ENCODE measurements around the gene MICALL2. TPM values are rescaled to one million over a fixed set of nuclear protein-coding genes. Genes with fewer than 3 reads are reported as not detected.
A peak's percentile ranks its signal among the peaks of the same experiment; 100 is the strongest.

The MICALL2 gene
- total and polyA plus RNA-seq, 12 donors, result 7.9 to 1,057 (median 77.7) TPM

DNA sequence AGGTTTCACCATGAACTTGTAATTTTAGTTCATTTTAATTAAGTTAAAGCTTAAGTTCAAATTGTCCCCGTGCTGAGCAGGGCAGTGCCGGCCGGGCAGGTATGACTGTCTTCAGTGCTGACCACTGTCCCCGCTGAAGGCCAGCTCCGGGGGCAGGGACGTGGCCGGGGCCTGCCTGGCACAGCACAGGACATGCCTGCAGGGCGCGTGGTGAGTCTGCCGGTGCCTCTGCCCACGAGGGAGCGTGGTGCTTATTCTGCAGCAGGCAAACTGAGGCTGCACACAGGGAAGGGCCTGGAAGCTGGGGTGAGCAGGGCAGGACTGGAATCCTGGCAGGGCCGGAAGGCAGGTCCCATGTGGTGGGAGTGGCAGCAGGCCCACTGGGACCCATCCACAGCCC is 9.8 kb downstream of the MICALL2 start:
- Histone ChIP-seq H3K4me1 (replicated peaks in 1 of 2) (peaks cover 4 to 35% of the 10 kb centered on the region in 2 donors), H3K36me3 (replicated peaks in 1 of 2) (peaks cover 0 to 8% of the 10 kb centered on the region in 2 donors), H3K27me3 (no peaks in the 10 kb centered on the region), H3K9me3 (replicated peaks in 1 of 3) (no peaks in the 10 kb centered on the region), H3K4me3 (no peak overlapping the region), H3K27ac (peak overlapping the region in 1 of 5 donors; percentile 34)
- intact Hi-C loops (cut with DNase I), result no loop called here
- no peak for DNase-seq
- TF ChIP-seq POLR2A (IDR thresholded peaks at IDR 0.05), result no peak
- TF ChIP-seq, protein P1, sequence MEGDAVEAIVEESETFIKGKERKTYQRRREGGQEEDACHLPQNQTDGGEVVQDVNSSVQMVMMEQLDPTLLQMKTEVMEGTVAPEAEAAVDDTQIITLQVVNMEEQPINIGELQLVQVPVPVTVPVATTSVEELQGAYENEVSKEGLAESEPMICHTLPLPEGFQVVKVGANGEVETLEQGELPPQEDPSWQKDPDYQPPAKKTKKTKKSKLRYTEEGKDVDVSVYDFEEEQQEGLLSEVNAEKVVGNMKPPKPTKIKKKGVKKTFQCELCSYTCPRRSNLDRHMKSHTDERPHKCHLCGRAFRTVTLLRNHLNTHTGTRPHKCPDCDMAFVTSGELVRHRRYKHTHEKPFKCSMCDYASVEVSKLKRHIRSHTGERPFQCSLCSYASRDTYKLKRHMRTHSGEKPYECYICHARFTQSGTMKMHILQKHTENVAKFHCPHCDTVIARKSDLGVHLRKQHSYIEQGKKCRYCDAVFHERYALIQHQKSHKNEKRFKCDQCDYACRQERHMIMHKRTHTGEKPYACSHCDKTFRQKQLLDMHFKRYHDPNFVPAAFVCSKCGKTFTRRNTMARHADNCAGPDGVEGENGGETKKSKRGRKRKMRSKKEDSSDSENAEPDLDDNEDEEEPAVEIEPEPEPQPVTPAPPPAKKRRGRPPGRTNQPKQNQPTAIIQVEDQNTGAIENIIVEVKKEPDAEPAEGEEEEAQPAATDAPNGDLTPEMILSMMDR (IDR thresholded peaks at IDR 0.05), result no peak
- WGBS, 4 donors, result 70 to 89% (median 83%) methylated on average over 10 to 13 of the region's 13 CpGs

DNA sequence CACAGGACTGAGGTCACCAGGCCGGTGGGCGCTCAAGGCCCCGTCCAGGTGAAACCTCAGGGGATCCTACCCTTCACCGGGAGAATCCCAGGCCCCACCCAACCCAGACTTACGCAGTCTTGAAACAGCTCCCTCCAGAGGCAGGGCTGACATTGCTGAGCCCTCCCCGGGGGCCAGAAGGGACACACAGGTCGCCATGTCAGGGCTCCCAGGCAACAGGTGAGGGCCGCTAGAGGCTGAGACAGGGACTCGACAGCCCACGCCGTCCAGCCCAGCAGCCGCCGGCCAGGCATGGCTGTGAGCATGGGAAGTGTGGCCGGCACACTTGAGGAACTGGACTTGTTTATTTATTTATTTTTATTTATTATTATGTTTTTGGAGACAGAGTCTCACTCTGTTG is 10.3 kb downstream of the MICALL2 start:
- no peak for DNase-seq
- intact Hi-C loops (cut with DNase I), result no loop called here
- H3K4me3 ChIP-seq, result no peak overlapping the region
- H3K27ac ChIP-seq, result peak overlapping the region in 2 of 5 donors; percentile 71 to 78
- H3K36me3 ChIP-seq (replicated peaks in 1 of 2), result peaks cover 0 to 8% of the 10 kb centered on the region in 2 donors
- H3K4me1 ChIP-seq (replicated peaks in 1 of 2), result peaks cover 9 to 35% of the 10 kb centered on the region in 2 donors
- TF ChIP-seq, protein P1 (IDR thresholded peaks at IDR 0.05), result no peak
- no peak for TF ChIP-seq POLR2A (IDR thresholded peaks at IDR 0.05)
- no peaks in the 10 kb centered on the region for H3K27me3 ChIP-seq
- no peaks in the 10 kb centered on the region for H3K9me3 ChIP-seq (replicated peaks in 1 of 3)
- 94 to 97% (median 96%) methylated on average over 11 to 14 of the region's 14 CpGs for WGBS, 4 donors

DNA sequence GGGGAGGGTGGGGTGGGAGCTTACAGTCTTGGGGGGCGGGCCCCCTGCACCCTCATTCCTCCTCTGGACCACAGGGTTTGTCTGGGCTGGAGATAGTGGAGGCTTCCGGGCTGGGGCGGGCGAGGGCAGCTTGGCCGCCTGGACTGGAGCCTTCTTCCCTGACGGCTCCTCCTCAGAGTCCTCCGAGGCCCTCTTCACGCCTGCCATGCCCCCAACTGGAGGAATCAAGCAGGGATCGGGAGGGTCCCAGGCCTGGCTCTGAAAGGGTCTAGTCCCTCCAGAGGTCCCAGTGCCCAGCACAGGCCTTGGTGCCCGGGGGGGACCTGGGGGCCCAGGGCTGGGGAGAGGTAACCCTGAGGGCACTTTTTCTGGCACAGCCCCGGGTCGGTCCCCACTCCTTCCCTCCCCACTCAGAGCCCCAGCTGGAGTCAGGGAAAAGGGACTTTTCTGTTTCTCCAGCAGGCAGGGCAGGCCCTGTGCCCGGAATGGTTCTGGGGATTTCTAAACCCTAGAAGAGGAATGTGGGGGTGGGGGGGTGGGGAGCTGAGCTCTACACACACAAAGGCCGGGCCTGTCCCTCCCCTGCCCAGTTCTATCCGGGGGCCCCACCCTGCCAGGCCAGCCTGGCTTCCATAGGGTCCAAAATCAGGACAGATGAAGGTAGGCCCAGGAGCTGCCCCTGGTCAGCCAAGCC is 11.6 kb downstream of the MICALL2 start:
- WGBS, 4 donors, result 48 to 73% (median 57%) methylated on average over 1 to 15 of the region's 15 CpGs
- DNase-seq, result peak in 1 of 7 donors; percentile 57

GRCh38 chr7:1447112-1447511 is 12.2 kb downstream of the MICALL2 start:
- Histone ChIP-seq H3K27ac (peak overlapping the region in 2 of 5 donors; percentile 71 to 78), H3K27me3 (no peaks in the 10 kb centered on the region), H3K4me1 (replicated peaks in 1 of 2) (peaks cover 9 to 38% of the 10 kb centered on the region in 2 donors), H3K9me3 (replicated peaks in 1 of 3) (no peaks in the 10 kb centered on the region), H3K4me3 (no peak overlapping the region), H3K36me3 (replicated peaks in 1 of 2) (peaks cover 0 to 10% of the 10 kb centered on the region in 2 donors)
- 84 to 94% (median 90%) methylated on average over 5 to 11 of the region's 11 CpGs; no CpG with 5 or more reads in 1 of the 4 donors for WGBS, 4 donors
- intact Hi-C loops (cut with DNase I), result no loop called here
- TF ChIP-seq POLR2A (IDR thresholded peaks at IDR 0.05), result no peak
- TF ChIP-seq, protein P1 (IDR thresholded peaks at IDR 0.05), result no peak
- no peak for DNase-seq

More for the DNA sequence above, 11.6 kb downstream of the MICALL2 start:
- Histone ChIP-seq H3K4me3 (no peak overlapping the region), H3K27me3 (no peaks in the 10 kb centered on the region), H3K27ac (peak overlapping the region in 3 of 5 donors; percentile 40 to 78 (median 71)), H3K36me3 (replicated peaks in 1 of 2) (peaks cover 0 to 8% of the 10 kb centered on the region in 2 donors), H3K4me1 (replicated peaks in 1 of 2) (peaks cover 9 to 41% of the 10 kb centered on the region in 2 donors), H3K9me3 (replicated peaks in 1 of 3) (no peaks in the 10 kb centered on the region)
- intact Hi-C loops (cut with DNase I), result no loop called here
- TF ChIP-seq, protein P1 (IDR thresholded peaks at IDR 0.05), result no peak
- no peak for TF ChIP-seq POLR2A (IDR thresholded peaks at IDR 0.05)

All from adrenal gland (tissue), 12 donors.